GM12878 (cell line): ENCODE data around the gene SLX4IP. TPM values are rescaled to one million over a fixed set of nuclear protein-coding genes. Genes with fewer than 3 reads are reported as not detected.

Experiments
- ATAC-seq: fragments of 200-7000 bp; cut with Tn5 transposase; 3 replicates; pipeline ENCODE4 v1.9.1; 2020; ENCODE audit warnings: mild to moderate bottlenecking, moderate library complexity
- BruUV-seq: library from RNA; stranded (reverse); fragments of 400-500 nt; replicated peaks from 2 replicates; lab custom pipeline; 2021; lab: Mats Ljungman, UMichigan
- CTCF ChIA-PET: fragments of 300-600 bp; sonication (Branson Sonifier 250); formaldehyde crosslinking; extraction: SDS; loops from one replicate; lab custom pipeline; 2021; ENCODE audit warnings: inconsistent platforms; lab: Yijun Ruan, JAX
- POLR2A ChIA-PET: fragments of 350-600 bp; formaldehyde crosslinking; extraction: SDS; loops from one replicate; lab custom pipeline; 2021; ENCODE audit warnings: inconsistent platforms; lab: Charles Lee
- RAD21 ChIA-PET: fragments of 300-600 bp; sonication (Branson Sonifier 250); formaldehyde crosslinking; loops from one replicate; lab custom pipeline; 2023; ENCODE audit warnings: antibody characterized with exemption; ENCODE audit not compliant: unreplicated experiment; lab: Charles Lee
- SMC1A ChIA-PET: fragments of 300-600 bp; sonication (Branson Sonifier 250); formaldehyde crosslinking; loops from one replicate; lab custom pipeline; 2023; ENCODE audit not compliant: unreplicated experiment, uncharacterized antibody; lab: Charles Lee
- DNase-seq: peaks from one replicate; pipeline ENCODE4 v3.0.0-alpha.2; 2011; ENCODE audit warnings: low read depth, low spot score
- FAIRE-seq: peaks from 3 replicates; lab custom pipeline; 2011; peaks lifted over from hg19 to GRCh38; lab: Jason Lieb, UNC
- H2AFZ ChIP-seq: 2 replicates; pipeline ENCODE4 v1.6.0; 2011; ENCODE audit warnings: low read depth, low read length, control low read depth; ENCODE audit not compliant: control insufficient read depth
- H3K27ac ChIP-seq: 2 replicates; pipeline ENCODE4 v1.5.1; 2011; ENCODE audit warnings: control low read depth; ENCODE audit not compliant: control insufficient read depth, insufficient read depth
- H3K27me3 ChIP-seq, 2 experiments: replicated peaks in 1 of 2; 2 replicates each; pipeline versions ENCODE4 v1.6.0 to v1.6.1; 2011; ENCODE audit warnings: low read length in 1 of 2; ENCODE audit not compliant: control insufficient read depth in 2 of 2, insufficient read depth in 2 of 2
- H3K36me3 ChIP-seq, 2 experiments: 2 replicates each; pipeline ENCODE4 v1.5.1; 2011; ENCODE audit warnings: low read length in 1 of 2; ENCODE audit not compliant: control insufficient read depth in 2 of 2, insufficient read depth in 2 of 2
- H3K4me1 ChIP-seq: 2 replicates; pipeline ENCODE4 v1.6.1; 2011; ENCODE audit warnings: mild to moderate bottlenecking, low read length, moderate library complexity, mixed read lengths; ENCODE audit not compliant: control insufficient read depth, insufficient read depth
- H3K4me2 ChIP-seq: 2 replicates; pipeline ENCODE4 v1.6.0; 2011; ENCODE audit warnings: control low read depth; ENCODE audit not compliant: control insufficient read depth, insufficient read depth
- H3K4me3 ChIP-seq: fragments of 200-600 bp; sonication (generic); 2 replicates; pipeline ENCODE4 v1.5.1; 2016
- H3K79me2 ChIP-seq: 2 replicates; pipeline ENCODE4 v1.6.0; 2011; ENCODE audit warnings: low read length; ENCODE audit not compliant: control insufficient read depth, insufficient read depth
- H3K9ac ChIP-seq: 2 replicates; pipeline ENCODE4 v1.8.0; 2011; ENCODE audit warnings: low read length, control low read depth, mixed read lengths; ENCODE audit not compliant: control insufficient read depth, insufficient read depth
- H3K9me3 ChIP-seq: replicated peaks from 3 replicates; pipeline ENCODE4 v1.5.1; 2011; ENCODE audit warnings: mild to moderate bottlenecking, low read length; ENCODE audit not compliant: control insufficient read depth, insufficient read depth
- H4K20me1 ChIP-seq: 2 replicates; pipeline ENCODE4 v1.6.0; 2011; ENCODE audit not compliant: control insufficient read depth, insufficient read depth
- E2F8 ChIP-seq: fragments of 450-650 bp; IDR thresholded peaks from 2 replicates; pipeline ENCODE4 v1.6.1; 2018; ENCODE audit warnings: mild to moderate bottlenecking, low read depth, moderate library complexity; ENCODE audit not compliant: partially characterized antibody
- EP300 ChIP-seq, 2 experiments: fragments of 150-350 bp in 1 of 2; IDR thresholded peaks; 2 replicates each; pipeline ENCODE4 v1.6.1; 2011 to 2012; ENCODE audit warnings: low read depth in 2 of 2, low read length in 2 of 2, borderline replicate concordance in 1 of 2, improper control_type of control experiment in 1 of 2, inconsistent platforms in 1 of 2; ENCODE audit not compliant: control insufficient read depth in 1 of 2
- FOXK2 ChIP-seq: fragments of 450-650 bp; IDR thresholded peaks from 2 replicates; pipeline ENCODE4 v1.6.1; 2017; ENCODE audit warnings: mild to moderate bottlenecking, moderate library complexity
- NFYB ChIP-seq: IDR thresholded peaks from 2 replicates; pipeline ENCODE4 v1.6.1; 2011; ENCODE audit warnings: low read depth, mild to moderate bottlenecking, low read length, improper control_type of control experiment, moderate library complexity; ENCODE audit not compliant: insufficient read depth
- PRDM15 ChIP-seq: fragments of 450-650 bp; formaldehyde crosslinking; IDR thresholded peaks from 2 replicates; pipeline ENCODE4 v1.4.0; 2020; ENCODE audit warnings: mild to moderate bottlenecking, moderate library complexity
- SPI1 ChIP-seq: IDR thresholded peaks from 2 replicates; pipeline ENCODE4 v1.6.1; 2011; ENCODE audit warnings: low read depth, mild to moderate bottlenecking, low read length, moderate library complexity, borderline replicate concordance; ENCODE audit not compliant: insufficient read depth
- SUPT20H ChIP-seq: IDR thresholded peaks from 2 replicates; pipeline ENCODE4 v1.6.1; 2011; ENCODE audit warnings: low read depth, mild to moderate bottlenecking, low read length, moderate library complexity, borderline replicate concordance; ENCODE audit not compliant: control insufficient read depth
- WRNIP1 ChIP-seq: IDR thresholded peaks from 2 replicates; pipeline ENCODE4 v1.6.1; 2011; ENCODE audit warnings: low read depth, low read length, improper control_type of control experiment, borderline replicate concordance
- ZBTB11 ChIP-seq: fragments of 450-650 bp; formaldehyde crosslinking; IDR thresholded peaks from 2 replicates; pipeline ENCODE4 v1.5.0; 2022; ENCODE audit warnings: mild to moderate bottlenecking, missing genetic modification characterization
- WGBS: methylation state at CpG from one replicate; pipeline ENCODE4 v1.1.6; 2016; ENCODE audit warnings: low lambda C conversion rate; ENCODE audit not compliant: insufficient replicate concordance, insufficient coverage; ENCODE audit errors: missing lambda C conversion rate; 5-methylcytosine and 5-hydroxymethylcytosine counted together
- in situ Hi-C: fragments of 300-500 bp; cut with MboI; formaldehyde crosslinking; loops from 9 replicates; pipeline ENCODE4 v1.14.3; 2018; ENCODE audit warnings: mixed read lengths
- intact Hi-C: fragments of 100-400 bp; cut with micrococcal nuclease; formaldehyde crosslinking; loops from one replicate; pipeline ENCODE4 v1.14.2; 2022; ENCODE audit not compliant: unreplicated experiment
- polyA plus RNA-seq, 11 experiments: library from polyadenylated mRNA; depleted of rRNA in 4 of 11; unstranded in 6 of 11; stranded (reverse) in 5 of 11; fragments of >200 nt; fragmentation: Nextera tagmentation in 4 of 11; fragmentation: Illumina TruSeq in 1 of 11; extraction: Ambion mirVana in 4 of 11; extraction: Trizol in 1 of 11; gene quantifications; 1 replicate in 1 of 11; 2 replicates in 10 of 11; pipeline versions ENCODE4 v1.2.1 to v1.2.3, GENCODE V29; 2011 to 2016; ENCODE audit warnings: inconsistent platforms in 2 of 11, missing spikeins in 2 of 11, low read depth in 1 of 11
- total RNA-seq, 4 experiments: library from RNA; depleted of rRNA in 3 of 4; stranded (reverse); fragments of >200 nt in 3 of 4; fragmentation: Illumina TruSeq in 1 of 4; extraction: Trizol in 1 of 4; gene quantifications; 2 replicates each; pipeline versions ENCODE4 v1.2.1 to v1.2.3, GENCODE V29; 2013 to 2021
- TF ChIP-seq, protein P1 (sequence below): fragments of 450-650 bp; conservative IDR thresholded peaks from 2 replicates; pipeline ENCODE4 v1.6.1; 2017; ENCODE audit warnings: mild to moderate bottlenecking, moderate library complexity

SLX4IP gene
- total and polyA plus RNA-seq, 10 of the 15 experiments (the other 5 are each of a cell fraction or from before 2014, with no cell fraction given): 2.2 to 11.0 (median 6.3) TPM

DNA sequence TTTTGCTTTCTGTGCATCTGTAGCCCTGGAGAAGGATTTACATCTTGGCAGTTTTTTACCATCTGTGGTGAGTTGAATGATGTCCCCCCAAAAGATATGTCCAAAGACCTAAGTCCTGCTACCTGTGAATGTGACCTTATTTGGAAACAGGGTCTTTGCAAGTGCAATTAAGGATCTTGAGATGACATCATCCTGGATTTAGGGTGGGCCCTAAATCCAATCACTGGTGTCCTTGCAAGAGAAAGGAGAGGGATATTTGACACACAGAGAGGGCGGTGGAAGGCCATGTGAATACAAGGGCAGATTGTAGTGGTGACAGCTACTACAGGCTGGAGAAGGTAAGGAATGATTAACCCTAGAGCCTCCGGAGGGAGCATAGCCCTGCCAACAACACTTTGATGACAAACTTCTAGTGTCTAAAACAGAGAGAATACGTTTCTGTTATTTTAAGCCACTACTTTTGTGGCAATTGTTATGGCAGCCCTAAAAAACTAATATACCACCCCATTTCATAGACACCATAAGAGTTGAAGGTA lies 36.2 kb upstream of the SLX4IP start:
- in situ Hi-C loops (no loop called here), intact Hi-C loops (no loop called here)
- no peak overlapping the region for H3K4me2 ChIP-seq
- no TSS peak for BruUV-seq
- POLR2A ChIA-PET: no interaction called here
- RAD21 ChIA-PET: no interaction called here
- no peak overlapping the region for H3K9ac ChIP-seq
- no peaks in the 10 kb centered on the region for H3K79me2 ChIP-seq
- WGBS: 74% methylated on average over 3 of the region's 3 CpGs
- FAIRE-seq (no peak), ATAC-seq (no peak), DNase-seq (no peak)
- SMC1A ChIA-PET: no interaction called here
- CTCF ChIA-PET: no interaction called here
- H3K36me3 ChIP-seq: no peaks in the 10 kb centered on the region
- no peak overlapping the region for H3K4me3 ChIP-seq
- H2AFZ ChIP-seq: no peak overlapping the region
- H4K20me1 ChIP-seq: no peaks in the 10 kb centered on the region
- no peaks in the 10 kb centered on the region for H3K27me3 ChIP-seq
- no peak overlapping the region for H3K27ac ChIP-seq
- peaks cover 9% of the 10 kb centered on the region for H3K4me1 ChIP-seq
- H3K9me3 ChIP-seq: no peaks in the 10 kb centered on the region; the same call in 2 of the 3 replicates
- TF ChIP-seq E2F8: no peak
- TF ChIP-seq, protein P1, sequence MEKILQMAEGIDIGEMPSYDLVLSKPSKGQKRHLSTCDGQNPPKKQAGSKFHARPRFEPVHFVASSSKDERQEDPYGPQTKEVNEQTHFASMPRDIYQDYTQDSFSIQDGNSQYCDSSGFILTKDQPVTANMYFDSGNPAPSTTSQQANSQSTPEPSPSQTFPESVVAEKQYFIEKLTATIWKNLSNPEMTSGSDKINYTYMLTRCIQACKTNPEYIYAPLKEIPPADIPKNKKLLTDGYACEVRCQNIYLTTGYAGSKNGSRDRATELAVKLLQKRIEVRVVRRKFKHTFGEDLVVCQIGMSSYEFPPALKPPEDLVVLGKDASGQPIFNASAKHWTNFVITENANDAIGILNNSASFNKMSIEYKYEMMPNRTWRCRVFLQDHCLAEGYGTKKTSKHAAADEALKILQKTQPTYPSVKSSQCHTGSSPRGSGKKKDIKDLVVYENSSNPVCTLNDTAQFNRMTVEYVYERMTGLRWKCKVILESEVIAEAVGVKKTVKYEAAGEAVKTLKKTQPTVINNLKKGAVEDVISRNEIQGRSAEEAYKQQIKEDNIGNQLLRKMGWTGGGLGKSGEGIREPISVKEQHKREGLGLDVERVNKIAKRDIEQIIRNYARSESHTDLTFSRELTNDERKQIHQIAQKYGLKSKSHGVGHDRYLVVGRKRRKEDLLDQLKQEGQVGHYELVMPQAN: no peak
- no peak for TF ChIP-seq NFYB
- TF ChIP-seq FOXK2: no peak
- TF ChIP-seq WRNIP1: no peak
- no peak for TF ChIP-seq SUPT20H
- TF ChIP-seq ZBTB11 (CRISPR knock-in tag): no peak
- no peak for TF ChIP-seq EP300 (IDR thresholded peaks at IDR 0.05; ENCODE audit: borderline replicate concordance in 1 of 2, control insufficient read depth in 1 of 2, low read depth in 2 of 2, low read length in 2 of 2)
- TF ChIP-seq PRDM15 (CRISPR knock-in tag): no peak
- no peak for TF ChIP-seq SPI1
